IPS DF 6.9 (cell line): Measurements from ENCODE around the gene NDRG4.

Experiments used
- DNase-seq: peaks from one replicate; pipeline ENCODE4 v3.0.0-alpha.2; 2013; ENCODE audit warnings: low read depth, low spot score
- H3K27ac ChIP-seq: one replicate; pipeline ENCODE4 v1.5.1; 2013; ENCODE audit warnings: low read length, control low read depth
- H3K27me3 ChIP-seq: 2 replicates; pipeline ENCODE4 v1.6.1; 2013; ENCODE audit warnings: mild to moderate bottlenecking, low read length; ENCODE audit not compliant: control insufficient read depth, insufficient read depth
- H3K36me3 ChIP-seq: 2 replicates; pipeline ENCODE4 v1.6.1; 2013; ENCODE audit warnings: low read length; ENCODE audit not compliant: control insufficient read depth, insufficient read depth
- H3K4me1 ChIP-seq: 2 replicates; pipeline ENCODE4 v1.6.1; 2013; ENCODE audit warnings: low read length; ENCODE audit not compliant: control insufficient read depth, insufficient read depth
- H3K4me3 ChIP-seq: 2 replicates; pipeline ENCODE4 v1.5.1; 2013; ENCODE audit warnings: mild to moderate bottlenecking, low read length
- H3K9me3 ChIP-seq: 2 replicates; pipeline ENCODE4 v1.6.1; 2013; ENCODE audit warnings: low read length, inconsistent platforms; ENCODE audit not compliant: control insufficient read depth, insufficient read depth
- WGBS: extraction: QIAGEN DNeasy Blood & Tissue Kit; methylation state at CpG from one replicate; pipeline ENCODE4 v1.1.7; 2013; ENCODE audit warnings: mixed read lengths, missing lambda C conversion rate; ENCODE audit not compliant: insufficient read length, insufficient coverage; 5-methylcytosine and 5-hydroxymethylcytosine counted together

The NDRG4 gene

GRCh38 chr16:58510776-58511628 lies 11.1 kb downstream of the NDRG4 start:
- Histone ChIP-seq H3K27me3 (no peaks in the 10 kb centered on the region), H3K4me3 (no peak overlapping the region), H3K36me3 (0 out of 2 replicates have a peak, but pooled peaks cover 2% of the 10 kb centered on the region), H3K27ac (no peak overlapping the region), H3K9me3 (no peaks in the 10 kb centered on the region), H3K4me1 (no peaks in the 10 kb centered on the region)
- no CpG with 5 or more reads among the region's 30 CpGs for WGBS
- no peak for DNase-seq

GRCh38 chr16:58511933-58512815 lies 12.2 kb downstream of the NDRG4 start:
- DNase-seq = peak; percentile 66

GRCh38 chr16:58513874-58514273 lies 13.9 kb downstream of the NDRG4 start:
- H3K36me3 ChIP-seq = peaks cover 9% of the 10 kb centered on the region; the same call in 1 of the 2 replicates
- H3K9me3 ChIP-seq = no peaks in the 10 kb centered on the region
- no peak overlapping the region for H3K4me3 ChIP-seq
- no peak for DNase-seq
- WGBS = 100% methylated on average over 1 of the region's 3 CpGs
- peaks cover 2% of the 10 kb centered on the region; the same call in 1 of the 2 replicates for H3K4me1 ChIP-seq
- H3K27ac ChIP-seq = no peak overlapping the region
- no peaks in the 10 kb centered on the region for H3K27me3 ChIP-seq

More at GRCh38 chr16:58511933-58512815, 12.2 kb downstream of the NDRG4 start:
- Histone ChIP-seq H3K9me3 (no peaks in the 10 kb centered on the region), H3K36me3 (peaks cover 2% of the 10 kb centered on the region; the same call in 1 of the 2 replicates), H3K4me3 (no peak overlapping the region), H3K27ac (no peak overlapping the region), H3K27me3 (no peaks in the 10 kb centered on the region), H3K4me1 (peaks cover 2% of the 10 kb centered on the region; the same call in 1 of the 2 replicates)
- no CpG with 5 or more reads among the region's 17 CpGs for WGBS

GRCh38 chr16:58515125-58515870 lies 15.4 kb downstream of the NDRG4 start, which contains the start of gene SETD6:
SETD6 (plus strand) TSS chr16:58515517; CDS start chr16:58515538, 21 bp downstream.
- Histone ChIP-seq H3K27ac (no peak within 1 kb of the TSS), H3K4me3 (peak within 1 kb of the TSS; percentile 89), H3K36me3 (peaks cover 8% of the 10 kb centered on the region; the same call in 1 of the 2 replicates), H3K9me3 (no peaks in the 10 kb centered on the region), H3K4me1 (peaks cover 2% of the 10 kb centered on the region; the same call in 1 of the 2 replicates), H3K27me3 (no peaks in the 10 kb centered on the region)
- no CpG with 5 or more reads among the region's 80 CpGs for whole genome bisulfite sequencing
- DNase-seq = peak; percentile 75

GRCh38 chr16:58515871-58516767 lies 16.2 kb downstream of the NDRG4 start:
- peaks cover 2% of the 10 kb centered on the region; the same call in 1 of the 2 replicates for H3K4me1 ChIP-seq
- H3K9me3 ChIP-seq = no peaks in the 10 kb centered on the region
- no CpG with 5 or more reads among the region's 66 CpGs for WGBS
- peak overlapping the region; percentile 89 for H3K4me3 ChIP-seq
- H3K36me3 ChIP-seq = peaks cover 11% of the 10 kb centered on the region; the same call in 1 of the 2 replicates
- no peak for DNase-seq
- H3K27me3 ChIP-seq = no peaks in the 10 kb centered on the region
- H3K27ac ChIP-seq = no peak overlapping the region

- DNase-seq = no peak
- no CpG with 5 or more reads among the region's 4 CpGs for WGBS
- peaks cover 2% of the 10 kb centered on the region; the same call in 1 of the 2 replicates for H3K4me1 ChIP-seq
- no peaks in the 10 kb centered on the region for H3K27me3 ChIP-seq
- H3K27ac ChIP-seq = no peak overlapping the region
- no peak overlapping the region for H3K4me3 ChIP-seq
- no peaks in the 10 kb centered on the region for H3K9me3 ChIP-seq
- peaks cover 11% of the 10 kb centered on the region; the same call in 1 of the 2 replicates for H3K36me3 ChIP-seq
Measured at GRCh38 chr16:58516768-58517107, 16.8 kb downstream of the NDRG4 start.

- no peaks in the 10 kb centered on the region for H3K27me3 ChIP-seq
- no peak overlapping the region for H3K4me3 ChIP-seq
- no peaks in the 10 kb centered on the region for H3K9me3 ChIP-seq
- H3K4me1 ChIP-seq = peaks cover 2% of the 10 kb centered on the region; the same call in 1 of the 2 replicates
- H3K36me3 ChIP-seq = peaks cover 11% of the 10 kb centered on the region; the same call in 1 of the 2 replicates
- no CpG with 5 or more reads among the region's 8 CpGs for WGBS
- no peak overlapping the region for H3K27ac ChIP-seq
- DNase-seq = no peak
Measured at GRCh38 chr16:58518083-58518979, 18.4 kb downstream of the NDRG4 start.

GRCh38 chr16:58518980-58519368 lies 19.0 kb downstream of the NDRG4 start:
- Histone ChIP-seq H3K36me3 (peaks cover 11% of the 10 kb centered on the region; the same call in 1 of the 2 replicates), H3K27ac (no peak overlapping the region), H3K9me3 (no peaks in the 10 kb centered on the region), H3K4me3 (no peak overlapping the region), H3K4me1 (peaks cover 2% of the 10 kb centered on the region; the same call in 1 of the 2 replicates), H3K27me3 (no peaks in the 10 kb centered on the region)
- DNase-seq = no peak
- WGBS = no CpG with 5 or more reads among the region's 1 CpG
